H9 (cell line): Measurements from ENCODE around the gene NR3C2. TPM values are rescaled to one million over a fixed set of nuclear protein-coding genes. Genes with fewer than 3 reads are reported as not detected.

ENCODE experiments used
- DNase-seq: peaks from one replicate; pipeline ENCODE4 v3.0.0-alpha.2; 2017
- H2AFZ ChIP-seq: one replicate; pipeline ENCODE4 v1.6.1; 2013; ENCODE audit warnings: mild to moderate bottlenecking, low read length, control low read depth, moderate library complexity
- H2AK5ac ChIP-seq: 2 replicates; pipeline ENCODE4 v1.6.1; 2013; ENCODE audit warnings: low read length, control low read depth, mixed read lengths; ENCODE audit not compliant: insufficient read length
- H2BK120ac ChIP-seq: one replicate; pipeline ENCODE4 v1.6.1; 2013; ENCODE audit warnings: low read depth, mild to moderate bottlenecking, low read length, control low read depth, inconsistent platforms; ENCODE audit not compliant: poor library complexity, severe bottlenecking
- H2BK12ac ChIP-seq: 2 replicates; pipeline ENCODE4 v1.6.1; 2013; ENCODE audit warnings: low read length, control low read depth, mixed read lengths, low read depth; ENCODE audit not compliant: insufficient read length
- H2BK15ac ChIP-seq: 2 replicates; pipeline ENCODE4 v1.6.1; 2013; ENCODE audit warnings: low read depth, low read length, control low read depth
- H2BK20ac ChIP-seq: one replicate; pipeline ENCODE4 v1.6.1; 2013; ENCODE audit warnings: low read depth, mild to moderate bottlenecking, low read length, control low read depth, inconsistent platforms; ENCODE audit not compliant: poor library complexity, severe bottlenecking
- H2BK5ac ChIP-seq: 2 replicates; pipeline ENCODE4 v1.6.1; 2013; ENCODE audit warnings: low read length, control low read depth, mixed read lengths; ENCODE audit not compliant: insufficient read length
- H3K14ac ChIP-seq: 2 replicates; pipeline ENCODE4 v1.6.1; 2013; ENCODE audit warnings: low read length, control low read depth; ENCODE audit not compliant: insufficient read depth
- H3K18ac ChIP-seq: 2 replicates; pipeline ENCODE4 v1.6.1; 2013; ENCODE audit warnings: low read depth, mild to moderate bottlenecking, mixed read lengths, low read length, control low read depth; ENCODE audit not compliant: insufficient read length
- H3K23ac ChIP-seq: 2 replicates; pipeline ENCODE4 v1.6.1; 2013; ENCODE audit warnings: low read length, control low read depth, mixed read lengths, low read depth; ENCODE audit not compliant: insufficient read length
- H3K23me2 ChIP-seq: 2 replicates; pipeline ENCODE4 v1.6.1; 2013; ENCODE audit warnings: low read depth, mild to moderate bottlenecking, mixed read lengths, low read length, control low read depth; ENCODE audit not compliant: insufficient read length, poor library complexity, severe bottlenecking
- H3K27ac ChIP-seq: 2 replicates; pipeline ENCODE4 v1.5.1; 2013; ENCODE audit warnings: low read length, control low read depth, mixed read lengths, low read depth; ENCODE audit not compliant: insufficient read length
- H3K27me3 ChIP-seq: 2 replicates; pipeline ENCODE4 v1.6.1; 2013; ENCODE audit warnings: low read length, control low read depth, inconsistent platforms; ENCODE audit not compliant: insufficient read depth
- H3K4ac ChIP-seq: 2 replicates; pipeline ENCODE4 v1.6.1; 2013; ENCODE audit warnings: low read depth, mild to moderate bottlenecking, control low read depth, inconsistent platforms, low read length, moderate library complexity
- H3K4me1 ChIP-seq: 2 replicates; pipeline ENCODE4 v1.6.1; 2013; ENCODE audit warnings: low read length, control low read depth, inconsistent platforms; ENCODE audit not compliant: insufficient read depth
- H3K4me2 ChIP-seq: 2 replicates; pipeline ENCODE4 v1.6.1; 2013; ENCODE audit warnings: low read length, control low read depth, mixed read lengths; ENCODE audit not compliant: insufficient read length, insufficient read depth
- H3K56ac ChIP-seq: 2 replicates; pipeline ENCODE4 v1.6.1; 2013; ENCODE audit warnings: low read depth, mild to moderate bottlenecking, mixed read lengths, low read length, control low read depth; ENCODE audit not compliant: insufficient read length
- H3K79me1 ChIP-seq: 2 replicates; pipeline ENCODE4 v1.6.1; 2013; ENCODE audit warnings: low read depth, mild to moderate bottlenecking, moderate library complexity, low read length, control low read depth, inconsistent platforms; ENCODE audit not compliant: insufficient read depth, poor library complexity, severe bottlenecking
- H3K79me2 ChIP-seq: 2 replicates; pipeline ENCODE4 v1.6.1; 2013; ENCODE audit warnings: low read length, control low read depth, inconsistent platforms; ENCODE audit not compliant: insufficient read depth
- H3K9ac ChIP-seq: 2 replicates; pipeline ENCODE4 v1.6.1; 2013; ENCODE audit warnings: low read length, control low read depth, mixed read lengths; ENCODE audit not compliant: insufficient read length; ENCODE audit errors: extremely low read depth
- H3K9me3 ChIP-seq: one replicate; pipeline ENCODE4 v1.6.1; 2013; ENCODE audit warnings: low read depth, low read length, inconsistent platforms; ENCODE audit not compliant: control insufficient read depth
- H3T11ph ChIP-seq: one replicate; pipeline ENCODE4 v1.6.1; 2013; ENCODE audit warnings: mild to moderate bottlenecking, low read length, control low read depth, inconsistent platforms
- H4K20me1 ChIP-seq: one replicate; pipeline ENCODE4 v1.6.1; 2013; ENCODE audit not compliant: control insufficient read depth, insufficient read length, insufficient read depth
- H4K5ac ChIP-seq: 2 replicates; pipeline ENCODE4 v1.6.1; 2013; ENCODE audit warnings: low read depth, mild to moderate bottlenecking, mixed read lengths, low read length, control low read depth; ENCODE audit not compliant: insufficient read length
- H4K8ac ChIP-seq: replicated peaks from 2 replicates; pipeline ENCODE4 v1.6.1; 2013; ENCODE audit warnings: low read length, control low read depth, mixed read lengths, low read depth; ENCODE audit not compliant: insufficient read length
- H4K91ac ChIP-seq: 2 replicates; pipeline ENCODE4 v1.6.1; 2013; ENCODE audit warnings: low read depth, mild to moderate bottlenecking, moderate library complexity, mixed read lengths, low read length, control low read depth; ENCODE audit not compliant: insufficient read length
- H3K27ac Mint-ChIP-seq, 3 experiments: 2 replicates in 2 of 3; 3 replicates in 1 of 3; pipeline ENCODE4 v1.8.0; 2020 to 2021; ENCODE audit warnings: mixed read lengths in 3 of 3, mild to moderate bottlenecking in 1 of 3, moderate library complexity in 1 of 3
- H3K27me3 Mint-ChIP-seq: 2 replicates; pipeline ENCODE4 v1.8.0; 2021; ENCODE audit warnings: low read depth, mild to moderate bottlenecking, moderate library complexity, mixed read lengths
- H3K36me3 Mint-ChIP-seq, 3 experiments: 2 replicates in 2 of 3; 3 replicates in 1 of 3; pipeline ENCODE4 v1.8.0; 2020 to 2021; ENCODE audit warnings: low read depth in 3 of 3, mixed read lengths in 3 of 3; ENCODE audit not compliant: insufficient read depth in 1 of 3
- H3K4me1 Mint-ChIP-seq, 2 experiments: 2 replicates each; pipeline ENCODE4 v1.8.0; 2020; ENCODE audit warnings: mixed read lengths in 2 of 2
- H3K4me3 Mint-ChIP-seq, 2 experiments: 2 replicates in 1 of 2; 3 replicates in 1 of 2; pipeline ENCODE4 v1.8.0; 2020 to 2021; ENCODE audit warnings: mild to moderate bottlenecking in 2 of 2, mixed read lengths in 2 of 2, moderate library complexity in 1 of 2
- H3K9me3 Mint-ChIP-seq, 2 experiments: 2 replicates in 1 of 2; 3 replicates in 1 of 2; pipeline ENCODE4 v1.8.0; 2020; ENCODE audit warnings: mild to moderate bottlenecking in 2 of 2, mixed read lengths in 2 of 2, moderate library complexity in 1 of 2
- CTCF ChIP-seq: fragments of 200-600 bp; sonication (generic); conservative IDR thresholded peaks from 3 replicates; pipeline ENCODE4 v1.8.0; 2021; ENCODE audit warnings: antibody characterized with exemption, mild to moderate bottlenecking
- WGBS: extraction: QIAGEN DNeasy Blood & Tissue Kit; methylation state at CpG from one replicate; pipeline ENCODE4 v1.1.7; 2013; ENCODE audit warnings: missing lambda C conversion rate, low lambda C conversion rate, mixed read lengths; ENCODE audit not compliant: insufficient read length; ENCODE audit errors: extremely low coverage; 5-methylcytosine and 5-hydroxymethylcytosine counted together
- total RNA-seq: library from RNA; stranded (reverse); gene quantifications from 2 replicates; pipeline ENCODE4 v1.2.1, GENCODE V29; 2021

Gene NR3C2
- total RNA-seq, 1 experiment from 2014 or later, result 1.4 TPM

- no peak overlapping the region for H3K27ac ChIP-seq
- H3K23ac ChIP-seq, result no peak overlapping the region
- H3K4me2 ChIP-seq, result no peak overlapping the region
- no peaks in the 10 kb centered on the region for H3K23me2 ChIP-seq
- H3K14ac ChIP-seq, result no peak overlapping the region
- H4K5ac ChIP-seq, result no peak overlapping the region
- DNase-seq, result no peak
- no peak overlapping the region for H3K4ac ChIP-seq
- H2BK5ac ChIP-seq, result no peak overlapping the region
- H3K18ac ChIP-seq, result no peak overlapping the region
- H4K20me1 ChIP-seq, result no peaks in the 10 kb centered on the region
- H3K27me3 ChIP-seq, result no peaks in the 10 kb centered on the region
- H4K91ac ChIP-seq, result no peak overlapping the region
- H3K9me3 ChIP-seq, result no peaks in the 10 kb centered on the region
- Mint-ChIP-seq H3K27me3 (no peaks in the 10 kb centered on the region), H3K4me1 (peaks cover 2 to 3% of the 10 kb centered on the region in 2 experiments; a peak in 2 of 4 replicates), H3K4me3 (no peak overlapping the region), H3K27ac (no peak overlapping the region), H3K9me3 (no peaks in the 10 kb centered on the region), H3K36me3 (no peaks in the 10 kb centered on the region)
- no peaks in the 10 kb centered on the region for H3K79me1 ChIP-seq
- no peak overlapping the region for H2BK20ac ChIP-seq
- H3K56ac ChIP-seq, result no peak overlapping the region
- no peak overlapping the region for H2AK5ac ChIP-seq
- no peak overlapping the region for H2BK15ac ChIP-seq
- H2BK120ac ChIP-seq, result no peak overlapping the region
- no peaks in the 10 kb centered on the region for H3K4me1 ChIP-seq
- no peak overlapping the region for H2BK12ac ChIP-seq
- no peaks in the 10 kb centered on the region for H3K79me2 ChIP-seq
- H4K8ac ChIP-seq, result no peak overlapping the region
- no peak overlapping the region for H3T11ph ChIP-seq
- no CpG with 5 or more reads among the region's 3 CpGs for WGBS
- no peak overlapping the region for H2AFZ ChIP-seq
- no peak overlapping the region for H3K9ac ChIP-seq
- no peak for TF ChIP-seq CTCF
Measured at GRCh38 chr4:148390311-148390710, 51.9 kb downstream of the NR3C2 start.
